Adrenal gland (tissue), 12 donors: ENCODE measurements around the gene HSBP1. TPM values are rescaled to one million over a fixed set of nuclear protein-coding genes. Genes with fewer than 3 reads are reported as not detected.

Experiments used
- DNase-seq, 7 donors: peaks; one replicate each; pipeline ENCODE4 v3.0.0-alpha.2; 2019 to 2020
- H3K27ac ChIP-seq, 5 donors: fragments of 200-600 bp; sonication (generic) in 4 of 5; 1 replicate in 3 of 5; 2 replicates in 2 of 5; pipeline versions ENCODE4 v1.5.1 to v1.8.0; 2016 to 2020; ENCODE audit warnings: mild to moderate bottlenecking in 1 of 5
- H3K27me3 ChIP-seq: fragments of 200-600 bp; 2 replicates; pipeline ENCODE4 v1.8.0; 2021
- H3K36me3 ChIP-seq, 2 donors: fragments of 200-600 bp; replicated peaks in 1 of 2; 1 replicate in 1 of 2; 2 replicates in 1 of 2; pipeline versions ENCODE4 v1.5.1 to v1.8.0; 2018 to 2022
- H3K4me1 ChIP-seq, 2 donors: fragments of 200-600 bp; replicated peaks in 1 of 2; 1 replicate in 1 of 2; 2 replicates in 1 of 2; pipeline versions ENCODE4 v1.5.1 to v1.8.0; 2018 to 2021
- H3K4me3 ChIP-seq, 4 donors: fragments of 200-600 bp; sonication (generic) in 3 of 4; one replicate each; pipeline ENCODE4 v1.5.1; 2016 to 2018
- H3K9me3 ChIP-seq, 3 donors: fragments of 200-600 bp; sonication (generic) in 1 of 3; replicated peaks in 1 of 3; 1 replicate in 2 of 3; 2 replicates in 1 of 3; pipeline versions ENCODE4 v1.5.1 to v1.8.0; 2016 to 2021
- CTCF ChIP-seq, 6 experiments: fragments of 450-650 bp in 4 of 6; fragments of 200-600 bp in 2 of 6; sonication (generic) in 1 of 6; IDR thresholded peaks; 1 replicate in 5 of 6; 2 replicates in 1 of 6; pipeline versions ENCODE4 v1.5.1 to v1.8.0; 2016 to 2021; ENCODE audit warnings: antibody characterized with exemption in 6 of 6, mild to moderate bottlenecking in 2 of 6, moderate library complexity in 1 of 6
- POLR2A ChIP-seq, 2 donors: fragments of 450-650 bp; IDR thresholded peaks; one replicate each; pipeline ENCODE4 v1.6.1; 2017; ENCODE audit warnings: antibody characterized with exemption in 2 of 2, mild to moderate bottlenecking in 2 of 2, moderate library complexity in 1 of 2
- WGBS, 4 donors: extraction: QIAGEN DNeasy Blood & Tissue Kit in 2 of 4; methylation state at CpG; one replicate each; pipeline versions ENCODE4 v1.1.5 to v1.1.7; 2013 to 2017; 5-methylcytosine and 5-hydroxymethylcytosine counted together
- intact Hi-C, 2 donors: fragments of 100-400 bp; cut with DNase I; formaldehyde crosslinking; loops; one replicate each; pipeline versions ENCODE4 v1.14.1 to v1.15.0; 2022 to 2023
- polyA plus RNA-seq, 3 donors: library from polyadenylated mRNA; stranded (reverse); fragments of 200-250 nt in 2 of 3; fragments of 350-450 nt in 1 of 3; fragmentation: Illumina TruSeq in 1 of 3; extraction: RNeasy Lipid Tissue Mini Kit (QIAGEN cat#74804) in 1 of 3; gene quantifications; one replicate each; pipeline ENCODE4 v1.2.3, GENCODE V29; 2013 to 2014
- total RNA-seq, 9 donors: library from RNA; depleted of rRNA in 4 of 9; stranded (reverse); fragments of >200 nt in 4 of 9; fragments of 120-200 nt in 1 of 9; fragmentation: NEBNext Ultra II Directional in 1 of 9; extraction: Animal tissue kit (Norgen Biotek cat#: 25700) in 1 of 9; gene quantifications; one replicate each; pipeline versions ENCODE4 v1.1.0 to v1.2.4, GENCODE V29; 2013 to 2023
- donor health status: healthy with polysubstance abuse.
- donor health status: Bipolar disorder and iron deficiency.
- donor health status: DM: yes; HTN: yes; CAD: no.
- donor health status: DM: no; HTN: no; CAD: no.
- donor health status: DM: no; HTN: no; CAD: no.
- donor health status: DM: yes; HTN: yes; CAD: no.

The HSBP1 gene
- total and polyA plus RNA-seq, 12 donors = 11.0 to 214 (median 112) TPM

DNA sequence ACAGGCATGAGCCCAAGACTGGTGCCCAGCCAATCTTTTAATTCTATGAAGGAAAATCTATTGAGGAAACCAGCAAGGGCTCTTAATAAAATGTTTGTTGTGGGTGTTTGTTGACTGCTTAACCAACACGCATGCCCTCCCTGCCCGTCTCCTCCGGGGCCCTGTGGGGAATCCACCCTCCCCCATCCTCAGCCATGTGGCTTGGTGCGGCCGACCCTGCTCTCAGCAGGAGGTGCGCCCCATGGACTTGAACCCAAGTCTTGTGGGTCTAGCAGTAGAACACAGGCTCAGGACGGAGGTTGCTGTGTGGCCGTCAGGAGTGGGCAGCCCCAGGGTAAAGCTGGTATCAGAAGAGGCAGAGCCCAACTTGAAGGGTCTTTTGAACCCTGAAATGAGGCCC, 46.1 kb downstream of the HSBP1 start:
- intact Hi-C loops = no loop called here
- TF ChIP-seq POLR2A (IDR thresholded peaks at IDR 0.05) = no peak
- no peak for TF ChIP-seq CTCF (IDR thresholded peaks at IDR 0.05)
- no peaks in the 10 kb centered on the region for H3K9me3 ChIP-seq
- WGBS, 4 donors = 88 to 94% (median 91%) methylated on average over 5 to 8 of the region's 8 CpGs
- no peaks in the 10 kb centered on the region for H3K4me1 ChIP-seq
- no peak overlapping the region for H3K4me3 ChIP-seq
- no peaks in the 10 kb centered on the region for H3K27me3 ChIP-seq
- DNase-seq = no peak
- no peak overlapping the region for H3K27ac ChIP-seq
- H3K36me3 ChIP-seq = no peaks in the 10 kb centered on the region

- intact Hi-C loops = no loop called here
- Histone ChIP-seq H3K4me3 (no peak overlapping the region), H3K27me3 (no peaks in the 10 kb centered on the region), H3K36me3 (no peaks in the 10 kb centered on the region), H3K27ac (no peak overlapping the region), H3K4me1 (no peaks in the 10 kb centered on the region), H3K9me3 (no peaks in the 10 kb centered on the region)
- no peak for DNase-seq
- TF ChIP-seq POLR2A (IDR thresholded peaks at IDR 0.05) = no peak
- TF ChIP-seq CTCF (IDR thresholded peaks at IDR 0.05) = no peak
- WGBS, 4 donors = 65 to 86% (median 80%) methylated on average over 9 of the region's 9 CpGs
Measured at GRCh38 chr16:83854420-83854819, 46.6 kb downstream of the HSBP1 start.

GRCh38 chr16:83856792-83857191, 49.0 kb downstream of the HSBP1 start:
- no peak overlapping the region for H3K27ac ChIP-seq
- no peaks in the 10 kb centered on the region for H3K9me3 ChIP-seq
- intact Hi-C loops = no loop called here
- no peaks in the 10 kb centered on the region for H3K27me3 ChIP-seq
- H3K36me3 ChIP-seq = no peaks in the 10 kb centered on the region
- no peak overlapping the region for H3K4me3 ChIP-seq
- TF ChIP-seq CTCF (IDR thresholded peaks at IDR 0.05) = no peak
- TF ChIP-seq POLR2A (IDR thresholded peaks at IDR 0.05) = no peak
- H3K4me1 ChIP-seq = no peaks in the 10 kb centered on the region
- 67 to 74% (median 69%) methylated on average over 4 of the region's 4 CpGs for WGBS, 4 donors
- no peak for DNase-seq

DNA sequence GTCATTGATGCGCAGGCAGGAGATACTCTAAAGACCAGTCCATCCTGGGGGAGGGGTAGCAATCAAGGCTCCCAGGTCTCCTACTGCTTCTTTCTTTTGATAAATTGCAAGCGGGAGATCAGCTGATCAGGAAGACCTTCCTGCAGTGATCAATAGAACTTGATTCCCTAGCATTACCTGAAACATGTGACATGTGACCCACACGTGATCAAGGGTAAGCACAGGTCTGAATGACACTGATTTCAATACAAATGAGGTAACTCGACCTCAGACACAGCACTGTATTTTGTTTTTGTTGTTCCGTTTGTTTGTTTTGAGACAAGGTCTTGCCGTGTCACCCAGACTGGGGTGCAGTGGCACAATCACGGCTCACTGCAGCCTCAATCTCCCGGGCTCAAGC, 51.5 kb downstream of the HSBP1 start:
- Histone ChIP-seq H3K9me3 (no peaks in the 10 kb centered on the region), H3K4me1 (no peaks in the 10 kb centered on the region), H3K27me3 (no peaks in the 10 kb centered on the region), H3K4me3 (no peak overlapping the region), H3K27ac (no peak overlapping the region), H3K36me3 (no peaks in the 10 kb centered on the region)
- intact Hi-C loops = no loop called here
- DNase-seq = no peak
- 70 to 79% (median 77%) methylated on average over 8 of the region's 8 CpGs for WGBS, 4 donors
- TF ChIP-seq POLR2A (IDR thresholded peaks at IDR 0.05) (no peak), CTCF (IDR thresholded peaks at IDR 0.05) (no peak)
